GM12878 (cell line): Measurements from ENCODE around the gene MYOCOS. TPM values are rescaled to one million over a fixed set of nuclear protein-coding genes. Genes with fewer than 3 reads are reported as not detected.

Experiments used
- ATAC-seq: fragments of 200-7000 bp; cut with Tn5 transposase; 3 replicates; pipeline ENCODE4 v1.9.1; 2020; ENCODE audit warnings: mild to moderate bottlenecking, moderate library complexity
- BruUV-seq: library from RNA; stranded (reverse); fragments of 400-500 nt; replicated peaks from 2 replicates; lab custom pipeline; 2021; lab: Mats Ljungman, UMichigan
- CTCF ChIA-PET: fragments of 300-600 bp; sonication (Branson Sonifier 250); formaldehyde crosslinking; extraction: SDS; loops from one replicate; lab custom pipeline; 2021; ENCODE audit warnings: inconsistent platforms; lab: Yijun Ruan, JAX
- POLR2A ChIA-PET: fragments of 350-600 bp; formaldehyde crosslinking; extraction: SDS; loops from one replicate; lab custom pipeline; 2021; ENCODE audit warnings: inconsistent platforms; lab: Charles Lee
- RAD21 ChIA-PET: fragments of 300-600 bp; sonication (Branson Sonifier 250); formaldehyde crosslinking; loops from one replicate; lab custom pipeline; 2023; ENCODE audit warnings: antibody characterized with exemption; ENCODE audit not compliant: unreplicated experiment; lab: Charles Lee
- SMC1A ChIA-PET: fragments of 300-600 bp; sonication (Branson Sonifier 250); formaldehyde crosslinking; loops from one replicate; lab custom pipeline; 2023; ENCODE audit not compliant: unreplicated experiment, uncharacterized antibody; lab: Charles Lee
- DNase-seq: peaks from one replicate; pipeline ENCODE4 v3.0.0-alpha.2; 2011; ENCODE audit warnings: low read depth, low spot score
- FAIRE-seq: peaks from 3 replicates; lab custom pipeline; 2011; peaks lifted over from hg19 to GRCh38; lab: Jason Lieb, UNC
- H2AFZ ChIP-seq: 2 replicates; pipeline ENCODE4 v1.6.0; 2011; ENCODE audit warnings: low read depth, low read length, control low read depth; ENCODE audit not compliant: control insufficient read depth
- H3K27ac ChIP-seq: 2 replicates; pipeline ENCODE4 v1.5.1; 2011; ENCODE audit warnings: control low read depth; ENCODE audit not compliant: control insufficient read depth, insufficient read depth
- H3K27me3 ChIP-seq, 2 experiments: replicated peaks in 1 of 2; 2 replicates each; pipeline versions ENCODE4 v1.6.0 to v1.6.1; 2011; ENCODE audit warnings: low read length in 1 of 2; ENCODE audit not compliant: control insufficient read depth in 2 of 2, insufficient read depth in 2 of 2
- H3K36me3 ChIP-seq, 2 experiments: 2 replicates each; pipeline ENCODE4 v1.5.1; 2011; ENCODE audit warnings: low read length in 1 of 2; ENCODE audit not compliant: control insufficient read depth in 2 of 2, insufficient read depth in 2 of 2
- H3K4me1 ChIP-seq: 2 replicates; pipeline ENCODE4 v1.6.1; 2011; ENCODE audit warnings: mild to moderate bottlenecking, low read length, moderate library complexity, mixed read lengths; ENCODE audit not compliant: control insufficient read depth, insufficient read depth
- H3K4me2 ChIP-seq: 2 replicates; pipeline ENCODE4 v1.6.0; 2011; ENCODE audit warnings: control low read depth; ENCODE audit not compliant: control insufficient read depth, insufficient read depth
- H3K4me3 ChIP-seq: fragments of 200-600 bp; sonication (generic); 2 replicates; pipeline ENCODE4 v1.5.1; 2016
- H3K79me2 ChIP-seq: 2 replicates; pipeline ENCODE4 v1.6.0; 2011; ENCODE audit warnings: low read length; ENCODE audit not compliant: control insufficient read depth, insufficient read depth
- H3K9ac ChIP-seq: 2 replicates; pipeline ENCODE4 v1.8.0; 2011; ENCODE audit warnings: low read length, control low read depth, mixed read lengths; ENCODE audit not compliant: control insufficient read depth, insufficient read depth
- H3K9me3 ChIP-seq: replicated peaks from 3 replicates; pipeline ENCODE4 v1.5.1; 2011; ENCODE audit warnings: mild to moderate bottlenecking, low read length; ENCODE audit not compliant: control insufficient read depth, insufficient read depth
- H4K20me1 ChIP-seq: 2 replicates; pipeline ENCODE4 v1.6.0; 2011; ENCODE audit not compliant: control insufficient read depth, insufficient read depth
- CEBPB ChIP-seq, 2 experiments: fragments of 150-350 bp in 1 of 2; IDR thresholded peaks; 2 replicates each; pipeline ENCODE4 v1.6.1; 2012 to 2014; ENCODE audit warnings: low read depth in 2 of 2, low read length in 2 of 2, borderline replicate concordance in 1 of 2, inconsistent platforms in 1 of 2
- ESRRA ChIP-seq: IDR thresholded peaks from 2 replicates; pipeline ENCODE4 v1.6.1; 2012; ENCODE audit warnings: mild to moderate bottlenecking, low read length, improper control_type of control experiment
- ETV6 ChIP-seq, 2 experiments: fragments of 450-650 bp in 1 of 2; IDR thresholded peaks in 1 of 2; conservative IDR thresholded peaks in 1 of 2; 2 replicates each; pipeline ENCODE4 v1.6.1; 2014; ENCODE audit warnings: antibody characterized with exemption in 1 of 2, borderline replicate concordance in 1 of 2, low read depth in 1 of 2, mild to moderate bottlenecking in 1 of 2, moderate library complexity in 1 of 2
- GATAD2B ChIP-seq: fragments of 450-650 bp; conservative IDR thresholded peaks from 2 replicates; pipeline ENCODE4 v1.6.1; 2017; ENCODE audit warnings: low read depth, mild to moderate bottlenecking, moderate library complexity
- HDGF ChIP-seq: fragments of 450-650 bp; IDR thresholded peaks from 2 replicates; pipeline ENCODE4 v1.6.1; 2016; ENCODE audit warnings: antibody characterized with exemption
- IRF4 ChIP-seq: IDR thresholded peaks from 2 replicates; pipeline ENCODE4 v1.6.1; 2011; ENCODE audit warnings: low read depth, low read length
- KDM1A ChIP-seq: fragments of 200-600 bp; sonication (generic); IDR thresholded peaks from 2 replicates; pipeline ENCODE4 v1.6.1; 2016; ENCODE audit warnings: borderline replicate concordance
- MAX ChIP-seq: IDR thresholded peaks from 2 replicates; pipeline ENCODE4 v1.6.1; 2012; ENCODE audit warnings: low read depth, low read length, improper control_type of control experiment
- NBN ChIP-seq: fragments of 450-650 bp; IDR thresholded peaks from 2 replicates; pipeline ENCODE4 v1.6.1; 2016
- PKNOX1 ChIP-seq: fragments of 450-650 bp; IDR thresholded peaks from 2 replicates; pipeline ENCODE4 v1.6.1; 2016; ENCODE audit warnings: mild to moderate bottlenecking
- POLR2A ChIP-seq: IDR thresholded peaks from 2 replicates; pipeline ENCODE4 v1.6.1; 2011; ENCODE audit warnings: low read depth, mild to moderate bottlenecking, low read length
- SPI1 ChIP-seq: IDR thresholded peaks from 2 replicates; pipeline ENCODE4 v1.6.1; 2011; ENCODE audit warnings: low read depth, mild to moderate bottlenecking, low read length, moderate library complexity, borderline replicate concordance; ENCODE audit not compliant: insufficient read depth
- SREBF1 ChIP-seq: IDR thresholded peaks from 2 replicates; pipeline ENCODE4 v1.6.1; 2012; ENCODE audit warnings: mild to moderate bottlenecking, low read length
- SRF ChIP-seq, 2 experiments: IDR thresholded peaks; 2 replicates each; pipeline ENCODE4 v1.6.1; 2011; ENCODE audit warnings: low read depth in 2 of 2, low read length in 2 of 2, mild to moderate bottlenecking in 1 of 2, moderate library complexity in 1 of 2
- TARDBP ChIP-seq: IDR thresholded peaks from 2 replicates; pipeline ENCODE4 v1.6.1; 2016; ENCODE audit warnings: borderline replicate concordance
- TCF12 ChIP-seq: IDR thresholded peaks from 2 replicates; pipeline ENCODE4 v1.6.1; 2011; ENCODE audit warnings: low read depth, mild to moderate bottlenecking, low read length
- WGBS: methylation state at CpG from one replicate; pipeline ENCODE4 v1.1.6; 2016; ENCODE audit warnings: low lambda C conversion rate; ENCODE audit not compliant: insufficient replicate concordance, insufficient coverage; ENCODE audit errors: missing lambda C conversion rate; 5-methylcytosine and 5-hydroxymethylcytosine counted together
- in situ Hi-C: fragments of 300-500 bp; cut with MboI; formaldehyde crosslinking; loops from 9 replicates; pipeline ENCODE4 v1.14.3; 2018; ENCODE audit warnings: mixed read lengths
- intact Hi-C: fragments of 100-400 bp; cut with micrococcal nuclease; formaldehyde crosslinking; loops from one replicate; pipeline ENCODE4 v1.14.2; 2022; ENCODE audit not compliant: unreplicated experiment
- polyA plus RNA-seq, 11 experiments: library from polyadenylated mRNA; depleted of rRNA in 4 of 11; unstranded in 6 of 11; stranded (reverse) in 5 of 11; fragments of >200 nt; fragmentation: Nextera tagmentation in 4 of 11; fragmentation: Illumina TruSeq in 1 of 11; extraction: Ambion mirVana in 4 of 11; extraction: Trizol in 1 of 11; gene quantifications; 1 replicate in 1 of 11; 2 replicates in 10 of 11; pipeline versions ENCODE4 v1.2.1 to v1.2.3, GENCODE V29; 2011 to 2016; ENCODE audit warnings: inconsistent platforms in 2 of 11, missing spikeins in 2 of 11, low read depth in 1 of 11
- total RNA-seq, 4 experiments: library from RNA; depleted of rRNA in 3 of 4; stranded (reverse); fragments of >200 nt in 3 of 4; fragmentation: Illumina TruSeq in 1 of 4; extraction: Trizol in 1 of 4; gene quantifications; 2 replicates each; pipeline versions ENCODE4 v1.2.1 to v1.2.3, GENCODE V29; 2013 to 2021

Gene MYOCOS
- total and polyA plus RNA-seq, 10 of the 15 experiments (the other 5 are each of a cell fraction or from before 2014, with no cell fraction given): 0.12 to 0.24 (median 0.16) TPM; not detected in 4

- TF ChIP-seq NBN (no peak), SPI1 (no peak), PKNOX1 (no peak), ESRRA (no peak), ETV6 (conservative IDR thresholded peaks at IDR 0.05 in 1 of 2, IDR thresholded peaks at IDR 0.05 in 1 of 2; ENCODE audit: borderline replicate concordance in 1 of 2, low read depth in 1 of 2) (no peak), CEBPB (IDR thresholded peaks at IDR 0.05; ENCODE audit: borderline replicate concordance in 1 of 2, low read depth in 2 of 2, low read length in 2 of 2) (no peak), TCF12 (no peak), KDM1A (no peak), SREBF1 (no peak), SRF (IDR thresholded peaks at IDR 0.05; ENCODE audit: low read depth in 2 of 2, low read length in 2 of 2) (no peak), TARDBP (no peak), MAX (no peak), POLR2A (no peak), GATAD2B (no peak), HDGF (no peak), IRF4 (no peak)
Observed at GRCh38 chr1:171642197-171642596, 20.2 kb downstream of the MYOCOS start.

More at GRCh38 chr1:171642197-171642596, 20.2 kb downstream of the MYOCOS start:
- SMC1A ChIA-PET: interaction anchor here (0.7 to 1.5 kb wide), 5 partner anchors 17 to 75 kb away, joined by 3 to 6 read pairs (median 4); no protein-coding TSS in a partner anchor
- Histone ChIP-seq H3K36me3 (no peaks in the 10 kb centered on the region), H3K4me2 (no peak overlapping the region), H3K9ac (no peak overlapping the region), H4K20me1 (no peaks in the 10 kb centered on the region; the same call in 1 of the 2 replicates), H3K79me2 (no peaks in the 10 kb centered on the region), H3K27ac (no peak overlapping the region), H3K4me3 (no peak overlapping the region), H3K27me3 (peaks cover 0 to 4% of the 10 kb centered on the region in 2 experiments; a peak in 1 of 4 replicates), H2AFZ (no peak overlapping the region), H3K9me3 (no peaks in the 10 kb centered on the region), H3K4me1 (no peaks in the 10 kb centered on the region)
- in situ Hi-C loops: loop anchor here (5.0 kb wide), 1 partner anchor 340 kb away; no protein-coding TSS in a partner anchor
- no peak for ATAC-seq
- CTCF ChIA-PET: interaction anchor here (0.8 to 7.5 kb wide), 12 partner anchors 9 to 161 kb away, joined by 3 to 60 read pairs (median 4); partner anchors contain the start of gene PRRC2C
- RAD21 ChIA-PET: interaction anchor here (0.7 to 1.2 kb wide), 2 partner anchors 13 to 47 kb away, joined by 3 read pairs; no protein-coding TSS in a partner anchor
- intact Hi-C loops: loop anchor here (10.0 kb wide), 1 partner anchor 143 kb away; the partner anchor contains the start of gene METTL13
- DNase-seq: no peak
- POLR2A ChIA-PET: interaction anchor here (0.6 kb wide), 1 partner anchor 859 kb away, joined by 3 read pairs; no protein-coding TSS in a partner anchor
- no TSS peak for BruUV-seq
- no peak for FAIRE-seq
- 37% methylated on average over 4 of the region's 4 CpGs for WGBS
